ENCODE measurements around the gene AGRN.

- TF ChIP-seq ZNF274 (IDR thresholded peaks at IDR 0.05; ENCODE audit: low read depth, low read length) = no peak
- TF ChIP-seq POLR2A (IDR thresholded peaks at IDR 0.05; ENCODE audit: borderline replicate concordance, extremely low read depth, insufficient read depth, insufficient read length) = no peak
- no peak for TF ChIP-seq ATF3 (IDR thresholded peaks at IDR 0.05)
Observed at GRCh38 chr1:1034439-1034781, 14.5 kb downstream of the AGRN start.

Data from HCT116 (cell line).